Activated effector memory CD4-positive, alpha-beta T cell treated with Interleukin-2 at 50 U/mL for 16 hours (primary cell): Measurements from ENCODE around the gene DMD.

ENCODE experiments used
- DNase-seq: peaks from one replicate; pipeline ENCODE4 v3.0.0-alpha.2; 2020

Gene DMD

DNA sequence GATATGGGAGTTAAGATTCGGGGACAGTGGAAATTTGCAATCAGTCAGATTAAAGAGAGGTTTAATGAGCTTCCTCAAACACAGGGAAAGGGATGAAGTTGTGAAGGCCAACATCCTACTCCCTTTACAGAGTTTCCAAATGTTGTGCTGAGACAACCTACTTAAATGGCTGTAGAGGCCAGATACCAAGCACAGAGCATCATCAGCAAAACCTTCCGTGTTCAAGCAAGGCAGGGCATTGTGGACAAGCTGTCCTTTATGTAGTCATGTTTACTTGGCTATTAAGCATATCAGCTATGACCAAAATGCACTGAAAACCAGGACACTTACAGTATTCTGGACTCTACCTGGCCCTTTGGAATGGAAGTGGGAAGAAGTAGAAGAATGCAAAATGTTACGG is 197.3 kb downstream of the DMD start:
- no peak for DNase-seq

DNA sequence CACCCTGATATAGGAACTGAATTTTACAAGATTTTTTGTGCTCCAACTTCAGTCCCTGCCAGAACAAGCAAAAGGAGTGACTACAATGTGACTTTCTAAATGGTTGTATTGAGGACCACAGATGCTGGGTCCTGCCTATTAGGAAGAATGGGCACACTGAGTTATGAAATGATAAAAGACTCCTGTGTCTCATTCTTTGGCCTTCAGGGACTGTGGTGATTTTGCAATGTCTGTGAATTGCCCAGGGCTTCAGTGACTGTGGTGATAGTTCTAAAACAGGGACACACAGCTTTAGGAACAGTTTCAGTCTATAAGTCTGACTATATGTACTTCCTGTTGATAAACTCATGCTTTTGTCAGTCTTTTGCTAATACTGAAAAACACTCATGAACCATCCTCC is 210.2 kb downstream of the DMD start:
- no peak for DNase-seq

DNA sequence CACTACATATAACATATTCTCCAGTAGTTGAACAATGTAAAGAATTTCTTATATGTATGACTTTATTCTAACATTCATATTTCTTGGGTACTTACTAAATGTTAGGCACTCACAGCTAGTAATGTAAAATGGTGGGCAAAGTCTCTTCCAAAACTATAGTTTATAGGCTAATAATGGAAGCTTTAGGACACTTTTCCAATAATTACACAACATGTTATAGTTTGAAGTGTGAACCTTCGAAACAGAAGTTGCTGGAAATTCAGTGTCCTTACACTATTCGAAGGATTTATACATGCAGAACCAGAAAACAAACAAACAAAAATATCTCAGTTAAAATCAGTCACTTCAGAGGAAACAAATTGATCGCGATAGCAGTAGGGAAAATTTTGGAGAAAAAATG is 212.6 kb downstream of the DMD start:
- DNase-seq, result no peak

DNA sequence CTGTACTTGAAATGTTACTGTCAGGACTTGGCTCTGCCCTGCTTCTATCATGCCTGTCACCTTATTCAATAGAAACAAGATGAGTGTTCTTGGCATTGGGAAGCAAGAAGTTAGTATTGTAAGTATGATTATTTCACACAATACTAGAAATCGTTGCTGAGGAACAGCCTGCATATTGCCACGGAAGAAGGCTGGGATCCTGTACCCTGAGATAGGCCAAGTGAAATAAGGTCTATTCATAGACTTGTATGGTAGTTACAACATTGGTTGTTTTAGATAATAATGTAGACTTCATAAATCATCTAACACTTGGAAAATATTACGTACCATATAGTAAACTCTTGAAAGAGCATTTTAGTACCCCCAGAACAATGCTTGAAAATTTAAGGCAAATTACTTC is 215.9 kb downstream of the DMD start:
- DNase-seq, result no peak

DNA sequence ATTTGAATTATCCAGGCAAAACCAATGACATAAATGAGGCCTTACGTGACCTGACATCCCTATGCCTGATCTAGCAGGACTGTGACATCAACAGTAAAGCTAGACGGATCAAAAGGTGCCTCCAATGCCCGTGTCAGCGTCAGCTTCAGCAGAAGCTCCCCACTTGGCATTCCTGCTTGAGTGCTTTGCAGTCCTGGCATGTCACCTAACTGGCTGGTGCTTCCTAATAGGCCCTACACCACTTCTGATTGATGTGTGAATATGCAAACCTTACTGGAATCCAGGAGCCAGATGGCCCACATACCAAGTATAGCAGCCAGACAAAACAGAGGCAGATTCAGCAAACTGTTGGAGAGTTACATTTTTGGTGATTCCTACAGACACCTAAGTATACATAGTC is 224.2 kb downstream of the DMD start:
- DNase-seq, result no peak

DNA sequence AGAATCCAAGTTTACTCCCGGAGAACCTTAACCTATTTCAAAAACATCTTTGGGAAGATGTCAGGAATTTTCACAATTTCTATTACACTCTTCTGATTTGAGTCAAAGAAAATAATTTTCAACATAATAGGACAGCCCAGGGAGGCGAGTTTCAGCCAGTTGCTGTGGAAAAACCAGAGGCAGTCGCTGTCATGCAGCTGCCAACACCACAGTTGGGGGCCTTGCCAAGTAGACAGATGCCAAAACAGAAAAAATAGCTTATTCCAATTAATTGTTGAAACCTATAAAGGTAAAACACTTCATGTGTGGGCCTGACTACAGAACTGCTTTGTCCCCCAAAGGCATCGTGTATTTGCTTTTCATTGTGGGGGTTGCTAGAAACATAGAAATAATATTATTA is 225.8 kb downstream of the DMD start:
- DNase-seq, result no peak

DNA sequence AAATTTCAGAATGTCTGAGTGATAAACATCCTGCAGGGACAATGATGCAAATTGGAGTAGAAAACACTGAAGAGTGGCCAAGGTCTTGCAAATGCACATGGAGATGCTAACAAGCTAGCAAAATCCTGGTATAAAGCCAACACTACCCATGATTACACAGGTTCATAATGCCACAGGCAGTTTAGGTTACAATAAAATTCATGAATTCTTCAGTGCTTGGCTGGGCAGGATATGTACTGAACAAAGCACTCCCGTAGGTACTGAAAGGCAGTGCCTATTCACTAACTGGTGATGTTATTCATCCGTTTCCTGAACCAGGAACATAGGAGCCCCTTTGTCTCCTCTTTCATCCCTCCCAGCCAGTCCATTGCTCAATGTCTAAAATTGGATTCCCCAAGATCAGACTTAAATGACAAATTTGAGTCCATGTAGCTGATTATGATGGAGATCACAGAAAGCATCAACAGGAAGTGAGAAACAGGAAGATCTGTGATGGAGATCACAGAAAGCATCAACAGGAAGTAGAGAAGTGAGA is 244.5 kb downstream of the DMD start:
- DNase-seq, result no peak

DNA sequence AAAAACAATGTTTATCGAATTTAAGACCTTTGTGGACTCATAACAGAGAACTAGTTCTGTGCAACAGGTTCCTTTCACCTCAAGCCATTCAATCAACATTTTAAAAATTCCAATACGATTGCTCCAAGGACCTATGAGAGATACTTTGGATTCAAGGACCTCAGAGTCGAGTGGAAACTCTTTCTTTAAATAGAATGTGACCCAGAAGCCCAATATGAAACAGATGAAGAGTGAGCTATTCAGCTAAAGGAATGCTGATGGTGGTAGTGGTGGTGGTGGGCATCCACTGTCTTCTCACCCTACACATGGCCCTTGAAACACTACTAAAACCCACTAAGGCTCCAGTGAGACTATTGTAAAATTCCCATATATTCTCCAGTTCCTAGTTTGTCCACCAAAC is 257.2 kb downstream of the DMD start:
- DNase-seq, result no peak

DNA sequence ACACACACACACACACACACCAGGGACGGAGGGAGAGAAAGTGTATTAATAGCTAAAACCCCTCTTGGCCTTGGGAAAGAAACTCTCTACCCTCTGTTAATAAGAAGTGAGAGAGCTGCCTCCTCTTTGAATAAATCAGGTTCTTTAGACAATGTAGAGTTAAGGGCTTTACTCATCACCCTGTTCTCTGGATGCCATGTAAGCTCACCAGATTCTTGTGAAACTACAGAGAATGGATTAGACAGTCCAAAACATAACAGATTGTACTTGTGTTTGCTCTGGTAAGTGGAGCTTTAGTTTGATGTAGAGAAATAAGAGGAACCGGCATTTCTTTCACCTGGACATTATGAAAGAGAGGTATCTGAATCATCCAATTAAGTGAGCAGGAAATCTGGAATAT is 263.2 kb downstream of the DMD start:
- no peak for DNase-seq

DNA sequence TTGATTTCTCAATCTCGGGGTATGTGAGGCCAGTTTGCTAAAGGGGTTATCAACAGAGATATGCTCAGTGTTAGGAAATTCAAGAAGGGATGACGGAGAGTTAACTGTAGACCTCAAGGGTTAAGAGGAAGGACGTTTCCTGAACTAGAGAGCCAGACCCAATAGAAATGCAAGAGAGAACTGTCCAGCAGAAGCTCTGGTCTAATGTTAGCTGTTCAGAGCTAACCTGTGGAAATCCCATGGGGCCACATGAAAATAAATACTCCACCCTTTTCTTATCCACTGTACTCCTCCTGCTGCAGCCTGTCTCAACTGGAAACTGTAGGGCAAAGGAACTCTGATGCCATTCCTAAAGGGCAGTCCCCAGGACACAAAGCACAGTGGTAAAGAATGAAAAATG is 274.3 kb downstream of the DMD start:
- no peak for DNase-seq

DNA sequence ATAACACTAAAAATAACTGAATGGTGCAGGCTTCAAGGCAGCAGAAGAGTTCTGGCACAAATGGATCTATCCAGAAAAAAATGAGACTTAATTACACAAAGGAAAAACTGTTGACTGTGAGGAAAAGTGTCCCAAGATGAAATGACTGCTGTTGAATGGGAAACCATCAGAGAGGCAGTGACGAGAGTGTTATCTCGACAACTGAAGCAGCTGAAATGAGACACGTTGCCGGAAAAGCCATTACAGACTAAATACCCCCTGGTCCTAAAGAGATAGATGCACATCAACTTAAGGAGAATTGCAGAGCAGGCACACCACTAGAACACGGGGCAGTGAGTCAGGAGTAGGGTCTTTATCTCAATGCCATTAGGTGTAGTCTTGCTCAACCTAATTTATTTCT is 277.8 kb downstream of the DMD start:
- no peak for DNase-seq

DNA sequence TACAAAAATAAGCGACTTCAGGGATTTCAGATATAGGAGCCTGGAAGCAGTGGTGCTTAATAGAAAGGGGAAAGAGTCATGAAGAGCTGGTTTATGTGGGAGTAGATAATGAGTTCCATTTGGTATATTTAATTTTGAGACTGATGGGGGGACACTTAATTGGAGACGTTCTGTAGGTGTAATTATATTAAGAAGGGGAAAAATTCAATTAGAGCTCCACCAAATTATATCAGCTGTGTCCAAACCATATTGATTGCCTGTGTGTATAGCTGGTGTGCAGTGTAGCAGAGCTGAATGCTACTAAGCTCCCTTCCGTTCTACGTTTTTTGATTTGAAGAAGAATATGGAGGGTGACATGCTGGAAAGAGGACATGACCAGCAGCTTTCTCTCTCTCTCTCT is 282.3 kb downstream of the DMD start:
- no peak for DNase-seq

DNA sequence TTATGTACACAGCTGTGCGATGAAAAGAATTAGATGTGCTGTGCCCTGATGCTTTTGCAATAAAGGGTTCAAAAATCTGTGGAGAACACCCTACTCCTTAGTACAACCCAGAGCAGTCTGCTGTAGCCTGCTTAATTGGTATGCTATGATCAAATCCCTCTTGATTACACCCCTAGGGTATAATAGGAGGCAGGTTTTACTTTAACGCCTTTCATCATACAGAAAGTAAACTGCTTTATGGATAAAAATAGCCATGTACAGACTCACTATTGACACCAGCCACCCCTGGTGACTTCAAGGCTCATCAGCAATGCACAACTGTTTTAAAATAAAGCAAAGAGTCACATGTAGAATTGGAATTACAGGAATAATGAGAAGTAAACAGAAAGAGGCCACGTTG is 315.3 kb downstream of the DMD start:
- no peak for DNase-seq

DNA sequence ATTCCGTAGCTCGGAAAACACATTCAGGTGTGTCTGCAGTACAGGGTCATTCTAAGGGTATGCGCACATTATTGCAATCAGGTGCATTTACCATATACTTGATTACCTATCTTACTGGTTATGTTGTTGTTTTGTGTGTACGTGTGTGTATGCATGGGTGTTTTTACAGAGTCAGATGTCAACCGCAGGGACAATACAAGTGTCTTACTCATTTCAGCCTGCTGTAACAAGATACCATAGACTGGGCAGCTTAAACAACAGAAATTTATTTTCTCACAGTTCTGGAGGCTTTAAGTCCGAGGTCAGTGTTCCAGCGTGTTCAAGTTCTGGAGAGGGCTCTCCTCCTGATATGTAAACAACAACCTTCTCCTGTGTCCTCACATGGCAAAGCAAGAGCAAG is 316.7 kb downstream of the DMD start:
- DNase-seq, result no peak

DNA sequence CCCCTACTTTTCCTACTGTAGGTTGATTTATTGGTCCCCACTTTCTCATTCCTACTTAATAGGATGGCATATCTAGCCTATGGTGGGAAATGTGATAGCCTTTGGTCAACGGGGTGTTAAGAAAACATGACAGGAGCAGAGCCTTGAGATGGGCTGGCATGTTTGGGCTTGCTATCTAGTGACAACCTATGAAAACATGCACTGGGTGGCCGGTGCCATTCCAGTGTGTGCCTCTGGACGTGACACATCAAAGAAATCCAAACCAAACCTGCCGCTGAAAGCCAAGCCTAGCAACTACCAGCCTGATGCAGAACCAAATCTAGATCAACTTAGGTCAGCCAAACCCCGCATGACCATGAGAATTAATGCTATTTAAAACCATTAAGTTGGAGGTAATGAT is 317.6 kb downstream of the DMD start:
- DNase-seq, result no peak

DNA sequence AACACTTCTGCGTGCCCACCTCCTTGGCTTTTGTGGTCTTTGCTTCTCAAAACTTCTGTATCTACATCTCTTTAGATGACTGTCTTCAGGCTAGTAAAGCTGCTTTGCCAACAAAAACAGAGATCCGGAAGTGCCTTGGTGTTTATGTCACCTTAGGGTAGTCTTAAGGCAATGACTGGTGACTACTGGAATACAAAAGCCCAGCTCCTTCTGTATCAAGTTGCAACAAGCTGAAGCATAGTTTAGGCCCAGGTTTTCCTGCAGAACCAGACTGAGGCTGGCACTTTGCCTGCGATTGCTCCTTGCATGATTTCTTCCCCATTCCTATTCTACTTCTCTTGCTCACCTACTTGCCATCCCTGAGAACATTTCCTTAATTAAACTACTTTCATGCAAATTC is 333.8 kb downstream of the DMD start:
- no peak for DNase-seq

DNA sequence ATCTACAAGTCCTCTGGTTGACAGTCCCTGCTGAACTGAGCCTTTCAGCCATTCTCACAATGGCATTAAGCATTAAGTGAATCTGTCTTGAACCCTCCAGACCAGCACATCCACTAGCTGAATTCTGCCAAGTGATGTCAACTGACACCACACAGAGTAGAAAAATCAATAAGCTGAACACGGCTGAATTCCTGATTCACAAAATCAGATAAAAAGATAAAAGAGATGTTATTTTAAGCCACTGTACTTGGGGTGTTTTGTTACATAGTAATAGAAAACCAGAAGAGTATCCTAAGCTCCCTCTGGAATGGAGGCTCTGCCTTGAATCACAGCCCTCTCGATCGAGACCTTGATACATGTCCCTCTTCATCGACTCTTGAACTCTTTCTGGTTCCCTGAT is 336.5 kb downstream of the DMD start:
- no peak for DNase-seq

DNA sequence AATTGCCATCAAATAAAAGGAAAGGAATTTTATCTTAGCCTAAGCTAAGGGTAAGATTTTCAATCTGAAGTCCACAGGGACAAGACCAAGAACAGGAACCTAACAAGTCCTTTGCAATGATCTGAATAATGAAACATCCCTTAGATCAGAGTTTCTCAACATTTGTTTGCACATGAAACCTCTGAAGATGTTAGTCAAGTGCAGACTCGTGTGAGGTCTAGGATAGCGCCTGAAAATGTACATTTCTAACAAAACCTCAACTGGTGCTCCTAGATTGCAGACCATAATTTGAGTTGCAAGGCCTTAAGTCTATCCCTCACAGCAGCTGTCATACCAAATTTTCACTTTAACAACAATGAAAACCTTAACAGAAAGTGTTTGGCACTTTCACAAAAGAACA is 337.6 kb downstream of the DMD start:
- DNase-seq, result no peak

DNA sequence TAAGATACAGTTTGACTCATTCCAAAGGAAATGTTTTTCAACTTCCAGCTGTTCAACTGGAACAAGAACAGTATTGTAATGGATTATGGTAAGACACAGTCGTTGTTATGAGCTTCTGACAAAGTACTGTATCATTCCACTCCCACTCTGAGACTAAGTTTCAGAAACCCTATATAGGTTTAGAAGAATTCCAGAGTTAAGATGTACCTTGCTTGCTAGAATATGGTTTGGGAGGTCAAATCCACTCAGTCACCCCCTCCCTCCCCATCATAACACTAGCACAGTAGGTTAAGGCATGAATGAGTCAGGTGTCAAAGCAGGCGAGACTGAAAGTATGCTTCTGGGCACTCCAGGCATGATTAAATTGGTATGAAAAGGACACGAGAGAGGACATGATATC is 339.7 kb downstream of the DMD start:
- no peak for DNase-seq

DNA sequence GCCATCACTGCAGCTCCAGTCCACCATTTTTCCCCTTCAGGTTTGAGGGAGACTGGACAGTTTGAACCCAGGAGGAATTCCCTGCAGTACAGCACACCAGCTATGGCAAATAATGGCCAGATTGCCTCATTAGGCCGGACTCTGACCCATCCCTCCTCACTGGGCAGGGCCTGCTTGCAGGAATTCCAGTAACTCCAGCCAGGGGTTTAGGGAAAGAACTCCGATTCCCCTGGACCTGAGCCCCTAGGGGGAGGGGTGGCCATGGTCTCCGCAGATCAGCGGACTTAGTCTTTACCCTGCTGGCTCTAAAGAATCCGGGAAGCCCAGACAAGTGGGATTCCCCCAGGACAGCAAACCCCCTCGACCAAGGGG is 342.8 kb downstream of the DMD start:
- no peak for DNase-seq

DNA sequence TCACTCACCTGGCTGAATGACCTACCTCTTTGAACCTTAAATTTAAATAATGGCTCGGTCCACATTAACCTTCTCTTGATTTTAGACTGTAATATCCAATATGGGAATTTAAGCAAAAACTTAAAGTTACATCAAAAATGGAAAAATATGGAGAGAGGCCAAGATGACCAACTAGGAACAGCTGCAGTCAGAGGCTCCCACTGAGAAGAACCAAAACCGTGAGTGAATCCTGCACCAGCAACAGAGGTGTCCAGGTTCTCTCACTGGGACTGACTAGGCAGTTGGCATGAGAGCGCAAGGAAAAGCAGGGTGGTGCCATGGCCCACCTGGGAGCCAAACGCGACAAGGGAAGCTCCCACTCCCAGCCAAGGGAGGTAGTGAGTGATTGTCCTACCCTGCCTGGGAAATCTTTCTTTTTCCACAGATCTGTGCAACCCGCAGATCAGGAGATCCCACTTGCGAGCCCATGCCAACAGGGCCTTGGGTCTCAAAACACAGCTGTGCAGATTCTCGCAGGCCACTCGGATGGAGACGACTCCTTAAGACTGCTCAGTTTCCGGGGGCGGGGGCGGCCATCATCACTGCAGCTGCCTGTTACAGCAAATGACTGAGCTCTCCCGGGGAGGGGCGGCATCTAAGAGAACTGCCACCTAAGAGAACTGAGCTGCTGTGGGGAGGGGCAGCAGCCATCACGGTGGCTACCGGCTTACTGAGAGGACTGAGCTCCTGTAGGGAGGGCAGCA is 343.4 kb downstream of the DMD start:
- DNase-seq, result no peak

DNA sequence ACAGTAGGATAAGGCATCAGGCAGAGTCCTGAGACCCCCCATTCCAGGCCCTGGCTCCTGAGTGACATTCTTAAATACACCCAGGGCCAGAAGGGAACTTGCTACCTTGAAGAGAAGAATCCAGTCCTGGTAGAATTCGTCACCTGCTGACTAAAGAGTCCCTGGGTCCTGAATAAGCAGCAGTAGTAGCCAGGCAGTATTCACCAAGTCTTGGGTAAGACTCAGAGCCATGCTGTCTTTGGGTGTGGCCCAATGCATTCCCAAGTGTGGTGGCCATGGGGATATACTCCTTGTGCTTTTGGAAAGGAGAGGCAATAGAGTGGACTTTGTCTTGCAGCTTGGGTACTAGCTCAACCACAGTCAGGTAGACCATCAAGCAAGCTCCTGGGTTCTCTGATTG is 359.1 kb downstream of the DMD start:
- no peak for DNase-seq

DNA sequence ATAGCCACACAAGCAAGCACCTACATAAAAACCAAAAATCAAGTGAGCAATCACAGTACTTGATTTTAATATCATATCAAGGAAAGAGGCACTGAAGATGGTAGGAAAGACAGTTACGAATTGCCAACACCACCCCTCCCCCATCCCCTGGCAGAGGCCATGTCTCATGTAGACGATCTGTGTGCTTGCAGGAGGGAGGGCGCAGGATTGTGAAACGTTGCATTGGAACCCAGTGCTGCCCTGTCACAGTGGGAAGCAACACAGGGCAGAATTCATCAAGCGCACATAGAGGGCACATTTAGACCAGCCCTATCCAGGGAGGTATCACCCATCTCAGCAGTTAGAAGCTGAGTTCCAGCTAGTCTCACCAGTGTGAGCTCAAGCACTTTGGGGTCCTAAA is 359.8 kb downstream of the DMD start:
- DNase-seq, result no peak

DNA sequence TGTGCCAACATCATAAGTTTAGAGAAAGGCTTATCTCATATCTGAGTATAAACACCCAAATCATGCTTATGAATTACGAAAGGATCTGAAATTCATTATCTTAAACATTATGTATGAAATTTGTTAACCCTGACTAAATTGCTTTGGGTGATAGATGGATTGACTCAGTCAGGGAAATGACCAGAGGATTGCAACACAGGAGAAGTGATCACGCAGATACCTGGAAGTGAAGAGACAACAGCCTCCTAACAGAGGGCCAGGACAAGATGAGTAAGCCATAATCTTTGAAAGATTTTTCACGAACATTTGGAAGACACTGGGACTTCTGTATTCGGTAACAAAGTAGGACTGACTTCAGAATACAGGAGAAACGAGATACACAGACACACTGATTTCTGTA is 363.4 kb downstream of the DMD start:
- DNase-seq, result no peak

DNA sequence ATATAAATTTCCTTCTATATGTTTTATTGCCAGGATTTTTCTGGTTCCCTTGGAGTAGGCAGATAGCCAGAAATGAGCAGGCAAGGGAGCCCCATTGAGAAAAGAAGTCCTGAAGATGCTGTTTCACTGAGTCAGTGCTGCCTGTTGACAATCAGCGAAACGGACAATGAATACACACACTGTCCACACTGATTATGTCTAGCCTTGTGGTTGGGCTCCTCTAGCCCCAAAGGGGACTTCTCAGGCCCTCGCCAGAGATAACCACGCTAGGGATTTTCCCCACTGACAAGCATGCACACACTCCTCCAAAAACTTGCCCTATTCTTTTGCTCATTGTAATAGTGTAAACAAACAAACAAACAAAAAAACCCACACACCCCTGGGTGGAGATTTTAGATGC is 369.3 kb downstream of the DMD start:
- no peak for DNase-seq

DNA sequence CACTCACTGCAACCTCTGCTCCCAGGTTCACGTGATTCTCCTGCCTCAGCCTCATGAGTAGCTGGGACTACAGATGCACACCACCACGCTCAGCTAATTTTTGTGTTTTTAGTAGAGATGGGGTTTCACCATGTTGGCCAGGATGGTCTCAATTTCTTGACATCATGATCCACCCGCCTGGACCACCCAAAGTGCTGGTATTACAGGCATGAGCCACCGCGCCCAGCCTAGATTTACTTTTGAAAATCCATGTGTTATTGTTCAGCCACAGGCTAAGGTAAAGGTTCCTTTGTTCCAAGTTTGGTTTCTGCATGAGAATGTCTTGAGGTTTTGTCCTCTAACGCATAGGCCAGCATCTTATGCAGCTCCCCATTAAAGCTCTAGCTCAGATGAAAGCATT is 371.6 kb downstream of the DMD start:
- DNase-seq, result no peak
